ENCODE data around the gene WDR83.
A peak's percentile ranks its signal among the peaks of the same experiment; 100 is the strongest.

Gene WDR83

DNA sequence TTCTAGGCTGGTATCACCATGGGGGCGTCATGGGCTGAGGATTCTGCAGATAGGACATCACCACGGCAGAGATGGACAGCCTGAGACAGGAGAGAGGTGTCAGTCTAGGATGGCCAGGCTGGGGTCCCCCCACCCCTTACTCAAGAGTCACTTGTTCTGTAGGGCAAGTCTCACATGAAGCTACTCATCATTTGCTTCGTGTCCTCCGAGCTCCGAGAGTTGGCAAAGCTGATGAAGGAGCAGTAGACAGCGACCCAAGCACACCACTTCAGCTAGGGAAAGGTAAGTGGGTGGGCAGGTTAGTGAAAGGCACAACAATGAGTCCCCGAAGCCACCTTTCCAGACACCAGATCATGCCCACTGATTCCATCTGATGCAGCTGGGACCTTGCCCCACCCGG is 1.7 kb downstream of the WDR83 start:
- Histone ChIP-seq H3K9me3 (ENCODE audit: severe bottlenecking) (no peaks in the 10 kb centered on the region), H3K27ac (peak overlapping the region; percentile 98), H3K36me3 (peaks cover 55% of the 10 kb centered on the region), H3K27me3 (ENCODE audit: insufficient read depth, low read depth, severe bottlenecking) (no peaks in the 10 kb centered on the region), H3K4me3 (ENCODE audit: low read depth, low read length) (peak overlapping the region; percentile 88)
- TF ChIP-seq, protein P1, sequence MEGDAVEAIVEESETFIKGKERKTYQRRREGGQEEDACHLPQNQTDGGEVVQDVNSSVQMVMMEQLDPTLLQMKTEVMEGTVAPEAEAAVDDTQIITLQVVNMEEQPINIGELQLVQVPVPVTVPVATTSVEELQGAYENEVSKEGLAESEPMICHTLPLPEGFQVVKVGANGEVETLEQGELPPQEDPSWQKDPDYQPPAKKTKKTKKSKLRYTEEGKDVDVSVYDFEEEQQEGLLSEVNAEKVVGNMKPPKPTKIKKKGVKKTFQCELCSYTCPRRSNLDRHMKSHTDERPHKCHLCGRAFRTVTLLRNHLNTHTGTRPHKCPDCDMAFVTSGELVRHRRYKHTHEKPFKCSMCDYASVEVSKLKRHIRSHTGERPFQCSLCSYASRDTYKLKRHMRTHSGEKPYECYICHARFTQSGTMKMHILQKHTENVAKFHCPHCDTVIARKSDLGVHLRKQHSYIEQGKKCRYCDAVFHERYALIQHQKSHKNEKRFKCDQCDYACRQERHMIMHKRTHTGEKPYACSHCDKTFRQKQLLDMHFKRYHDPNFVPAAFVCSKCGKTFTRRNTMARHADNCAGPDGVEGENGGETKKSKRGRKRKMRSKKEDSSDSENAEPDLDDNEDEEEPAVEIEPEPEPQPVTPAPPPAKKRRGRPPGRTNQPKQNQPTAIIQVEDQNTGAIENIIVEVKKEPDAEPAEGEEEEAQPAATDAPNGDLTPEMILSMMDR (IDR thresholded peaks at IDR 0.05; ENCODE audit: low read depth, low read length) = no peak
- no peak for DNase-seq

DNA sequence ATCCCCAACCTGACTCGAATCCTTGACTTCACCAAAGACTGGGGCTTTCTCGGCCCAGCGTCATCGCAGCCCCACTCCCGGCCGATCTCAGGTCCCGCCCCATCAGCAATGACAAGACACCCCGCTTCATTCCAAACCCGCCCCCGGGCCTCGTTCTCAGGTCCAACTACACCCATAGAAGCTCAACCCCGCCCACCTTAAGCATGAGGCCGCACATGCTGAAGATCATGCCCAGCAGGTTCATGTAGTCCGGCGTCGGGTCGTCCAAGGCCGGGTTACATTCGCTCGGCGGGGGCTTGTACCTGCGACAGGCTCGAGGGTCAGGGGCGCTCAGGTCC is 2.3 kb downstream of the WDR83 start:
- Histone ChIP-seq H3K27me3 (ENCODE audit: insufficient read depth, low read depth, severe bottlenecking) (no peaks in the 10 kb centered on the region), H3K4me3 (ENCODE audit: low read depth, low read length) (peak overlapping the region; percentile 88), H3K9me3 (ENCODE audit: severe bottlenecking) (no peaks in the 10 kb centered on the region), H3K27ac (peak overlapping the region; percentile 98), H3K36me3 (peaks cover 55% of the 10 kb centered on the region)
- peak; percentile 55 for DNase-seq
- TF ChIP-seq, protein P1 (IDR thresholded peaks at IDR 0.05; ENCODE audit: low read depth, low read length) = no peak

DNA sequence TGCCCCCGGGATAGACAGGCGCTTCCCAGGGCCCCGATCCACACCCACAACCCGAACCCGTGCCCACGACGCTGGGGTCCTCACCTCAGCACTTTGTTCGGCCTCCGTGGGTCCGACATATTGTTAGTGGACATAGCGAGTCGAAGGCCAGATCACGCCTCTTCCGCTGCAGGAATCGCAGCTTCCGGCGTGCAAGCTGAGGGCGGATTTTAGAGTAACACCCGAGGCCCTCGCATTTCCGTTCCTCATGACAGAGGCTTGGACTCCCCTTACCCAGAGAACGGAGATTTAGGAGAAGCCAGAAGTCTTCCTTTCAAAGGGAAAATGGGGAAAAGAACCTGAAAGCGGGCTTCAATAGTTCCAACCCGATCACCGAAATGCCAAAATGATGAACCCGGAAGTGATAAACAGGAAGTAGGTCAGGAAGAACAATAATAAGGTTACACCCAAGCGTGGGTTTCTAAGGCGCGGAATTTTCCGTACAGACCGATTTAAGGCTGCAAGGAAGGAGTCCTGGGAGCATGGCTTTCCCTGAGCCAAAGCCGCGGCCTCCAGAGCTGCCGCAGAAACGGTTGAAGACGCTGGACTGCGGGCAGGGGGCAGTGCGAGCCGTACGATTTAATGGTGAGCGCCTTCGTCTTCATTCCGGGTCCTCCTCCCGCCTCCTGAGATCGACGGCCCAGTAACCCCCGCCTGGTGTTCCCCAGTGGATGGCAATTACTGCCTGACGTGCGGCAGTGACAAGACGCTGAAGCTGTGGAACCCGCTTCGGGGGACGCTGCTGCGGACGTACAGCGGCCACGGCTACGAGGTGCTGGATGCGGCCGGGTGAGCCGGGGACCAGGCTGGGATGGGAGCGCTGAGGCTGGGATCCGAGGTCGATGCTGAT is 2.9 kb downstream of the WDR83 start:
- H3K27me3 ChIP-seq (ENCODE audit: insufficient read depth, low read depth, severe bottlenecking) = no peaks in the 10 kb centered on the region
- no peaks in the 10 kb centered on the region for H3K9me3 ChIP-seq (ENCODE audit: severe bottlenecking)
- H3K4me3 ChIP-seq (ENCODE audit: low read depth, low read length) = peak overlapping the region; percentile 88
- peak; percentile 75 for DNase-seq
- H3K27ac ChIP-seq = peak overlapping the region; percentile 98
- TF ChIP-seq, protein P1 (IDR thresholded peaks at IDR 0.05; ENCODE audit: low read depth, low read length) = 0 out of 2 replicates have a peak, but pooled peaks have one; percentile 1
- peaks cover 61% of the 10 kb centered on the region for H3K36me3 ChIP-seq

DNA sequence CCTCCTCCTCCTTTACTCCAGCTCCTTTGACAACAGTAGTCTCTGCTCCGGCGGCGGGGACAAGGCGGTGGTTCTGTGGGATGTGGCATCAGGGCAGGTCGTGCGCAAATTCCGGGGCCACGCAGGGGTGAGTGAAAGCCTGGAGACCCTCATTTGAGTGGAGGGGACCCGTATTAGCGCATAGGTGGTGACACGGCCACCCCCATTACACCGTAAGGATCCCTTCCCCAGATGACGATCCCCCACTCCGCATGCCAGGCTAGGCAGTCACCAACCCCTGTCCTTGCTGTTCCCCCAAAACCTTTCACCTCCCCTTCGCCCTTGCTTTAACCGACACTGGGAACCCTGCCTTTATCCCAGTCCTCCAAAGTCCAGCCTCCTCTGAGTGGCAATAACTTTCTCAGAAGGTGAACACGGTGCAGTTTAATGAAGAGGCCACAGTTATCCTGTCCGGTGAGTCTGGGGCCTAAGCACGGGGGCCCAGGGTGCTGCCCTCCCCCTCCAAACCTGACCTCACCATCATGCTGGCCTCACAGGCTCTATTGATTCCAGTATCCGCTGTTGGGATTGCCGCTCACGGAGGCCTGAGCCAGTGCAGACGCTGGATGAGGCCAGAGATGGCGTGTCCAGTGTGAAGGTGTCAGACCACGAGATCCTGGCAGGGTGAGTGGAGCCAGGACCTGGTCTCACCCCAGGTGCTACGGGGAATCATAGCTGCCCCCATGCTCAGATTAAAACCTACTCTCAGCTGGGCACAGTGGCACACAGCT is 3.7 kb downstream of the WDR83 start:
- DNase-seq = no peak
- peak overlapping the region; percentile 98 for H3K27ac ChIP-seq
- TF ChIP-seq, protein P1 (IDR thresholded peaks at IDR 0.05; ENCODE audit: low read depth, low read length) = no peak
- H3K27me3 ChIP-seq (ENCODE audit: insufficient read depth, low read depth, severe bottlenecking) = no peaks in the 10 kb centered on the region
- peak overlapping the region; percentile 88 for H3K4me3 ChIP-seq (ENCODE audit: low read depth, low read length)
- H3K36me3 ChIP-seq = peaks cover 63% of the 10 kb centered on the region
- H3K9me3 ChIP-seq (ENCODE audit: severe bottlenecking) = no peaks in the 10 kb centered on the region

DNA sequence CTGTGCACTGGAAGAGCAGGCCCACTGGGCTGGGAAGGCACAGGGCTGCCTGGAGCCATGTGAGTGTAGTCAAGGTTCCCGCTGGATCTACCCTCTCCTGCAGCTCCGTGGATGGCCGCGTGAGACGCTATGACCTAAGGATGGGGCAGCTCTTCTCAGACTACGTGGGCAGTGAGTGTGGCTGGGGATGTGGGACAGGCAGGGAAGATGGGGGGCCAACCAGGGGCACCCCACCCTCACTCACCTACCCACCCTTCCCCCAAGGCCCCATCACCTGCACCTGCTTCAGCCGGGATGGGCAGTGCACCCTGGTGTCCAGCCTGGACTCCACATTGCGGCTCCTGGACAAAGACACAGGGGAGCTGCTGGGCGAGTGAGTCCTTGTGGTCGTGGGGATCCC is 6.1 kb downstream of the WDR83 start:
- TF ChIP-seq, protein P1 (IDR thresholded peaks at IDR 0.05; ENCODE audit: low read depth, low read length) = no peak
- no peak for DNase-seq
- Histone ChIP-seq H3K27me3 (ENCODE audit: insufficient read depth, low read depth, severe bottlenecking) (no peaks in the 10 kb centered on the region), H3K4me3 (ENCODE audit: low read depth, low read length) (no peak overlapping the region), H3K36me3 (peaks cover 79% of the 10 kb centered on the region), H3K9me3 (ENCODE audit: severe bottlenecking) (no peaks in the 10 kb centered on the region), H3K27ac (no peak overlapping the region)

Measured in WERI-Rb-1 (cell line).